Lower leg skin (tissue), 3 donors: ENCODE measurements around the gene NCKAP5.

Experiments used
- CTCF ChIP-seq, 3 donors: fragments of 450-650 bp; IDR thresholded peaks; one replicate each; pipeline ENCODE4 v1.5.1; 2016; ENCODE audit warnings: antibody characterized with exemption in 3 of 3, mild to moderate bottlenecking in 3 of 3, moderate library complexity in 2 of 3
- POLR2A ChIP-seq, 2 donors: fragments of 450-650 bp; IDR thresholded peaks; one replicate each; pipeline ENCODE4 v1.6.1; 2016 to 2017; ENCODE audit warnings: antibody characterized with exemption in 2 of 2, mild to moderate bottlenecking in 1 of 2, moderate library complexity in 1 of 2

- TF ChIP-seq POLR2A (IDR thresholded peaks at IDR 0.05) = no peak
- no peak for TF ChIP-seq CTCF (IDR thresholded peaks at IDR 0.05)
These were observed 848.8 kb downstream of the NCKAP5 start for GRCh38 chr2:132719480-132719879.
